ENCODE results near the gene BEND6.

Gene BEND6

DNA sequence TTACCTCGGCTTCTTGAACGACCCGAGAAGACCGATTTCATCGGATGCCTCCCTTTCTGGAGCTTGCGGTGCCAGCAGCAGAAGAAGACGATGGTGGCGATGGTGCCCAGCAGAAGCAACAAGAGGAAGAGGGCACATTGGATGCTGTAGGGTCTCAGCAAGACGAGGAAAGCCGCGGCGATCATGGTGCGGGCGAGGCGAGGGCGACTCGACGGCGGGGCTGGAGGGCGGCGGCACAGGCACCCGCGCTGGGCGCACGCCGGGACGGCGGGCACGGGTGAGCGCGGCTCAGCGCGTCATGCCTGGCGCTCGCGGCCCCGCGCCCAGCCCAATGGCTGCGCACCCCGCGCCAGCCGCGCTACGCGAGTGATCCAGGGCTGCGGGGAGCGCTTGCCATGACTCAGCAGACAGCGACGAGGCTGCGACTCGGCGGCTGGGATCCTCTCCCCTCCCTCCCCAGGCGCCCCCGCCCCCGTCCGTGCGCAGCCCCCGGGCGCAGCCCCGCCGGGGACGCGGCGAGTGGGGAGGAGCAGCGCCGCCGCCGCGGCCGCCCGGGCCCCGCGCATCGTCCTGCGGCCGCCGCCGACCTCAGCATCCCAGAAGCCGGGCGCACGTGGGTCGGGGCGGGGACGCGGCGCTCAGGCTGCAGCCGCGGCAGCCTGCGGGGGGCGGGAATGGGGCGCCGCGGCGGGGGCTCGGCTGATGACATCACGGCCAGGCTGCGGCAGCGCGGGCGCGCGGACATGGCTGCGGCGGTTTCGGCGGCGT, at the start of gene BEND6:
Gene BEND6 (plus strand): TSS at position 705 of the 768 bp plus-strand sequence. CDS start 26,704 bp downstream, outside the sequence.
- peak; percentile 66 for DNase-seq

DNA sequence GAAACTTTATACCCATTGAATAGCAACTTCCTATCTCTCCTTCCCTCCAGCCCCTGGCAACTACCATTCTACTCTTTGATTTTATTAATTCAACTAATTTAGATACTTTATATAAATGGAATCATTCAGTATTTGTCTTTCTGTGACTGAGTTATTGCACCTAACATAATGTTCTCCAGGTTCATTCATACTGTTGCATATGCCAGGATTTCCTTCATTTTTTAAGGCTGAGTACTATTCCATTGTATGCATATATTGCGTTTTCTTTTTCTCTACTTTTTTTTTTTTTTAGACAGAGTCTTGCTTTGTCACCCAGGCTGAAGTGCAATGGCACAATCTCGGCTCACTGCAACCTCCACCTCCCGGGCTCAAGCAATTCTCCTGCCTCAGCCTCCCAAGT, 49.5 kb upstream of the BEND6 start:
- DNase-seq, result no peak

DNA sequence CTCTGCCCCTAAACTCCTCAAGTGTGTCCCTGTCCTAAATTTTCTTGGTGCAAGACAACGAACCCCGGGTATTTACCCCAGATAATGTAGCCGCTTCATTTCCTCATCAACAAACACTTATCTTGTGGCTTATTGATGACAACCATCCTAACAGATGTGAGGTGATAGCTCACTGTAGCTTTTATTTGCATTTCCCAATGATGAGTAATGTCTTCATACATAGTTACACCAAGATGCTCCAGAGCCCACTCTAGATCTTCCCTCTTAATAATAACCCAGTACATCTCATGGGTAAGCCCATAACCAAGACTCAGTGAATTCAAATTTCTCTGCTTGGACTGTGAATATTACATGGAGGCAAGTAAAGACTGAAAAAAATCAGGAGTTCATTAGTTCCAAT, 48.2 kb upstream of the BEND6 start:
- no peak for DNase-seq

DNA sequence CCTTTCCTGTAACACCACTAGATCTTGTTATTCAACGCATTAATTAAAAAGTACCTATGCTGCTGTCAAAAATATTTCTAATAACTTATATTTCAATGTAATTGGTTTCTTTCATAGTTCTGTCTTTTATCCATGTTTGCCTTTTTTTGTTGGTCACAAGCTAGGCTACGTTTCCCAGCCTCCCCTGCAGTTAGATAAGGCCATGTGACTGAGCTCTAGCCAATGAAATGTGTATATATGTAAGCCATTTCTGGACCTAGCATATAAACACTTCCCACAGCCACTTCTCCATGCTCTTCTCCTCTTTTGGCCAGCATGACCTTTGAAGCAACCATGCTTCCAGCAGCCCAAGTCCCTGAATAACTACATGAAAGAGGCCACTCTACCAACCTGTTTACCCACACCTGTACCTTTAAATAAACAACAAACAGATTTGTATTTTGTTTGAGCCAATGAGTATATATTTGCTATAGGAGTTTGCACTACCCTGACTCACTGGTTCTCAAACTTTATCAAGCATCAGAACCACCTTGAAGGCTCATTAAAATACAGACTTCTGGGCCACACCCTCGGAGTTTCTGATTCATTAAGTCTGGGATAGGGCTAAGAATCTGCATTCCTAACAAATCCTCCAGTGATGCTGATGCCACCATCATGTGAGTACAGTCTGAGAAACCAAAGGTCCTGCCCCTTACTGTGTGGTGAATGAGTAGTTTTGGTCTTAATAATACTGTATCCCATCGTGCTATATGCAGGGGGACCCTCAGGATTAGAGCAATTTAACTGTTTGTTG, 45.6 kb upstream of the BEND6 start:
- DNase-seq, result no peak

GRCh38 chr6:56911847-56912246, 43.1 kb upstream of the BEND6 start:
- DNase-seq, result no peak

DNA sequence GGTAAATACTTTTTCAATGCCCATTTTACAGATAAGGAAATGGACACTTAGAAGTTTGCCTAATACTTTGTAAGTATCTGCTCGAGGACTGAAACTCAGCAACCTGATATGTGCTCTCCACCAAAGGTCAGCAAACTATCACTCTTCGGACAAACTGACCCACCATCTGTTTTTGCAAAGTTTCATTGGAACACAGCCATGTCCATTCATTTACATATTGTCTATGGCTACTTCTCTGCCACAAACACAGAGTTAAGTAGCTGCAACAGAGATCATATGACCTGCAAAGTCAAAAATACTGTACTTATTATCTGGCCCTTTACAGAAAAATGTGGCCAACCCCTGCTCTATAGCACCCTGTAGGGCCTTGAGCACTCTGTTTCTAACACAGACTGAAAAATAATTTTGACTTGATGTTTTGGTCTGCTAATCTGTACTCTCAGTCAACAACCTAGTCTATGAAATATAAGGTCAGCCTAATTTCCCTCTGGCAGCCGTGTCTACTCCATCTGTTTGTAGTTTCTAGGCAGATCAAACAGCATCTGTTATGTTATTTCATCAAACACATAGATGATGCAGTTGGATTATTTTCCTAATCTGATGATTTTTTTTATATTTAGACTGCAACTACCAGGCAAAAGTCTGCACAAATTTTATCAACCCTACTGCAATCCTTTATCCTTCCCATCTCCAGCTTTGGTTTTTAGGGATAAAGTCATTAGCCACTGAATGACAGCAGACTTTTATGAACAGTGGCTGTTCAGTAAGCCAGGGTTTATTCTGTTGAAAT, 41.4 kb upstream of the BEND6 start:
- DNase-seq, result no peak

DNA sequence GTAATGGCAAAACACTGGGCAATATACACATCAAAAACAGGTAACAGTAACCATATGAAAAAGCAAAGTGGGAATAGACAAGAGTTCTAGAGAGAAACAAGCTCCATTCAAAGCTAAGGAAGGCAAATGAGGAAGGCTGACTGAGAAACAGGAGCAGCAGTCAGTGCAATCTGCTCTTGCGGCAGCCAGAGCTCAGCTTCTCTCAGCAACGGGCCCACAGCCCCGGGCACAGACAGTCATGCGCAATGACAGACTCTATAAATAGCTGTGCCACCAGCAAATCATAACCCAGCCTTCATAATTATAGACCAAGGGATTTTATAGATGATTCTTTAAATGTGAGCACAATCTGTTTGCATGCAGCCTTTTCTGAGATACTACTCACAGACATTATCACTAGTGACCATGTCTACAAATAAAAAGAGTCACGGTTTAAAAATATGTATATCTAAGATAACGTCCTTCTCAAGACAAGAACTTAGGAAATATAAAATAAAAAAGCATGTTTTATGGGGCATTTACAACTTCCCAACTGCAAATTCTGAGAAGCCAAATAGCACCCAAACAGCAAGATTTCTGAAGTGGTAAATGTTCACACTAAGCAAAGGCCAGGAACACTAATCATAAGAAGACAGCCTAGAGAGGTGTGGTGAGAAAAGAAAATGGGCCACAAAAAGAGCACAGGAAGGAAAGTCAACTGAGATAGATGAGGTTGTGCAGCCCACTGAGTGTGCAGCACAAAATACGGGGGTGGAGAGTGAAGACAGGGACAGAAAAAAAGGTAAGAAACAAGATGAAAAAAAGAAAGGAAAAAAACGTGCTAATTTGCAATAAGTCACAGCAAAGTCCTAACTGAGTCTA, 39.9 kb upstream of the BEND6 start:
- DNase-seq, result no peak

DNA sequence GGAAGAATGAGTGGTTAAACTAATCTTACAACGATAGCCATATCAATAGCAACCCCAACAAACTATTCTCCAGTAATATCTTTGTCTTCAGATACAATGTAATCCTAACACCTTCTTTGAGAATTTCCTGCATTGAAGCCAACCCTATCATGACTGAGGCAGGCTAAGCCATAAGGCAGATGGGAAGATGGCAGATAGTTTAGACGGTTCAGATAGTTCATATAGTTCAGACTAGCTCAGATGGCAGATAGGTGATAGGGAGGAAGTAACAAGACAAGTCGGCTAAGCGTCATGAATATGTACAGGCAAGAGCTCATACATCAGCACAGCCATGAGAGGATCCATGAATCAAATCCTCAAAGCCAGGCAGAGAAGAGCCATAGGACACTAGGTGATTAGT, 39.1 kb upstream of the BEND6 start:
- DNase-seq, result no peak

DNA sequence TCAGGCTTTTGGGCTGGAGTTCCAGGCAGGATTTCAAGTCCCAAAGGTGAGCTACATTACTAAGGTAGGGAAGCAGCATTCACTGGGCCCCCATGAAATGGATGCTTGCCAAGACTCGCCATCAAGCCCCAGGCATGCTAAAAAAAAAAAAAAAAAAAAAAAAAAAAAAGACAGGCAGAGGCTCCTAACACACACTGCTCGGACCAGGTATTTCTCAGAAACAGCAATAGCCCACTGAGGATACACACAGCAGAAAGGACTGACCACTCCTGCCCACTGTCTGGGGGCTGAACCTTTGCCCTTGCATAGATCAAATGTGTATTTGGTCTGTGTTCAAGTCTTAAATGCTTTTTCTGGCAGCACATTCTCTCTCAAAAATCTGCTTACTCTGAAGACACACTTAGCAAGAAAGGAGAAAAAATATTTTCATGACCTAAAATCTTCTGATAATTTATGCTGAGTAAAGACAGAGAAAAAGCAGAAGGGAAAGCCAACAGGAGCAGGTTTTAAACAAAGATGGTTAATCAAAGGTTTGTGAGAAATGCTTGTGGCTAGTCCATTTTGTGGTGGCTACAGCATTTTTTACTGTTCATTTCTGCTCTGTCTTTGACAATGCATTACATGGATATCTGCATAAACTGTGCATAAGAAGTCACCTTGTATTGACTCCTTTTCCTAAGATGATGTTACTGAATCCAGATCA, 37.9 kb upstream of the BEND6 start:
- DNase-seq, result no peak

GRCh38 chr6:56922645-56923044, 32.3 kb upstream of the BEND6 start:
- no peak for DNase-seq

- DNase-seq, result no peak
Observed at GRCh38 chr6:56923565-56923964, 31.3 kb upstream of the BEND6 start.

DNA sequence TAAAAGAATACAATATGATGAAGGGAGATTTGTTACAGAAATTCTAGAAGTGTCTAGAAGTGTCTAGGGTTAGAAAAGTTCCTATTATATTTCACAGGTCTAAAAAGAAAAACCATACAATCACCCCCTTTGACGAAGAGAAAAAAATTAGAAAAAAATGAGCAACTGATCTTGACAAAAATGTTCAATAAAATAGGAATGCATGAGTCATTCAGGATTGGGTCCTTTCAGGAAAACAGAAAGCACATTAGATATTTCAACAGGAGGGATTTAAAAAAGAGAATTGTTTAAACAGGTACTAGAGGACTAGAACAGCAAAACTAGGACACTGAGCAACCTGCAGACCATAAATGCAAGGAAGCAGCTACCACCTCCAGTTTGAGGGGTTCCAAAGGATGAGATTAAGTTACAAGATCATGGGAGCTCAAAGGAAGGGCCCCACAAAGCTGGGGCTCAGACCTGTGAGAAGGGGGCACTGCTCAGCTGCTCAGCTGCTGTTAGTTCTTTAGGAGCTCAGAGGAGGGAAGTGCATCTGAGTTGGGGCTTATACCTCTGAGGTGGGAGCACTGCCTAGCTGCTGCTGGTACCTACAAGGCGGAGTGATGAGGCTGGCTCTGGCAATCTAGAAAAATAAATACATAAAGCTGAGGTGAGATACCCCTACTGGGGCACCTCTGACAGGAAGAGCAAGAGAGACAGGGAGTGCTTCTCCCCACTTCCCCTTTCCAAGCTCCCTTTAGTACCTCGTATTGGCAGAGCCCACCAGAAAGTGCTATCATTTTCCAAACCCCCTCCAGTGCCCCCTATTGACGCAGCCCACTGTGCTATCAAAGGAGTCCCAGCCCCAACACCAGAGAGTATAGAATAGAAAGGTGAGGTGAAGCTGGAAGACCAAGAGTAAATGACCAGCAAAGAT, 27.1 kb upstream of the BEND6 start:
- no peak for DNase-seq

GRCh38 chr6:56930846-56931245, 24.1 kb upstream of the BEND6 start:
- no peak for DNase-seq

DNA sequence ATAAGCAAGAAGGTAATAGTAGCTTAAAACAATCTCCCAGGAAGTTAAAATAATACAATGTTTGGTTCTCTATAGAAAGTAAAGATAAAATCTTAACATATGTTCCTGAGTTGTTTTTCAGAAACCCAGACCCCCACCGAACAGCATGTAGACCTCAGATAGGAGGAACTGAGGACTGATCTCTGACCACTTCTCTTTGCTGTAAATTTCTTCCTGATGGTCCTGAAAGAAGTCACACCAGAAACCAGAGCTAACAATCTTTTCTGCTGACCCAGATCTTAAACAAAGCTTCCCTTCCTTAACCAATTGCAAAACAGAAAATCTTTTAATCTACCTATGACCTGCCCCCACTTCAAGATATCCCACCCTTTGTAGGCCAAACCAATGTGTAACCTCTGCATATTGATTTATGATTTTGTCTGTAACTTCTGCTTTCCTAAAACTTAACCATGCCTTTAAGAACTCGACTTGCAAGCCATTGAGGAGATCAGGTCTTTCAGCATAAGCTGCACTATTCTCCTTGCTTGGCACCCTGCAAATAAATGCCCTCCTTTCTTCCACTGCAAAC, 21.9 kb upstream of the BEND6 start:
- no peak for DNase-seq

DNA sequence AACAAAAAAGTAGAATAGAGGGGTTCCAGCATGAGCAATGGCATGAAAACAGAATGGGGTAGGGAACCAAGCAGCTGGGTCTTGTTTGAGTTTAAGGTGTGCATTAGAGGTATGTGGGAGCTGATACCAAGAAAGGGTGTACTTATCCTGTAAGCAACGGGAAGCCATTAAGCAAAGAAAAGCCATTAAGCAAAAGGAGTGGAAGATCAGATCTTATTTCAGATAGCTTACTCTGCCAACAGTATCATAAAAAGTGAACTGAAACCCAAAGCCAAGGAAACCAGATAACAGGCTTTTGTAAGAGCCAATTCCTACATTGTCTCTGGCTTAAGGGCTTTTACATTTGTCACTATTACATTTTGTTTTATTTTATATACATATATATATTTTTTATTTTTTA, 21.3 kb upstream of the BEND6 start:
- DNase-seq, result no peak

GRCh38 chr6:56934876-56935275, 20.0 kb upstream of the BEND6 start:
- DNase-seq, result no peak

DNA sequence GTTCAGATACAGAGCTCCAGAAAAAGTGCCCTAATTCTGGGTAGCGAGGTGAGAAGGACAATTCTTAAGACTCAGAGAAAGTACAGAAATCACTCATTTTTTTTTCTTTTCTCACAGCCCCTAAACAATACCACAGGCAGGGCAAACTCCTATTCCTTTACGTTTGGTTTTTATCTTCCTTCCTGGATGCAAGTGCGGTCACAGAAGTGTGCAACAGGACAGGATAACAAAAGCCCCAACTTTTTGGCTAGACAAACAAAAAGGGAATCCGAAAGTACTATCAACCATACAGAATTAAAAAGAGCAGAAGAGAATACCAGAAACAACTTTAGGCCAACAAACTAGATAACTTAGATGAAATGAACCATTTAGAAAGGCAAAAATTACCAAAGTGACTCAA, 18.4 kb upstream of the BEND6 start:
- DNase-seq, result no peak

GRCh38 chr6:56938649-56939191, 16.2 kb upstream of the BEND6 start:
- no peak for DNase-seq

DNA sequence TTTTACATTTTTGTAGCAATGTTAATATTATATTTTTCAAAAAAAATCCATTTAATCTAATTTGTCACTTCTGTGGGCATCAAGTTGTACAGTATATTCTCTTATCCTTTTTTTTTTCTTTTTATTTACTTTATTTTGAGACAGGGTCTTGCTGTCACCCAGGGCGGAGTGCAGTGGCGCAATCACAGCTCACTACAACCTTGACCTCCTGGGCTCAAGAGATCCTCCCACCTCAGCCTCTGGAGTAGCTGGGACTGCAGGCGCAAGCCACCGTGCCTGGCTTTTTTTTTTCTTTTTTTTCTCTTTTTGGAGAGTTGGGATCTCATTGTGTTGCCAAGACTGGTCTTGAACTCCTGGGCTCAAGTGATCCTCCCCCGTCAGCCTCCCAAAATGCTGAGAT, 14.4 kb upstream of the BEND6 start:
- DNase-seq, result no peak

DNA sequence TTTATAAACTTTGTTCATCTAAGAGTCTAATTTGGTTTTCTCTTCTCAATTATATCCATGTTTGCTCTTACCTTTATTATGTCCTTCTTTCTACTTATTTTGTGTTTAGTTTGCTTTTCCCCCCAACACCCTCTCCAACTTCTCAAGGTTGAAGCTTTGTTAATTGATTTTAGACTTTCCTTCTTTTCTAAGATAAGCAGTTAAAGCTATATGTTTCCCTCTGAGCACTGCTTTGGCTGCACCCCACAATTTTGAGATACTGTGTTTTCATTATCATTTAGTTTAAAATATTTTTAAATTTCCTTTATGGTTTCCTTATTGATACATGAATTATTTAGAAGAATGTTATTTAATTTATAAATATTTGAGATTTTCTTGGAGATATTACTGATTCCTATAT, 13.9 kb upstream of the BEND6 start:
- no peak for DNase-seq
